Measurements from ENCODE around the gene MYO10. TPM values are rescaled to one million over a fixed set of nuclear protein-coding genes. Genes with fewer than 3 reads are reported as not detected.
"Not testable (repeated sequence)": the region's sequence is repeated elsewhere in the genome, so short reads cannot be mapped to it uniquely, and the experiment has no call there.

MYO10 gene
- total RNA-seq, 1 donor from 2014 or later: 1.0 TPM

GRCh38 chr5:16736158-16736995 lies 199.7 kb downstream of the MYO10 start:
- H3K27me3 Mint-ChIP-seq (ENCODE audit: low read depth): peaks cover 28% of the 10 kb centered on the region
- no peak for DNase-seq (ENCODE audit: low spot score)
- intact Hi-C loops (cut with micrococcal nuclease): no loop called here
- no peak overlapping the region for H3K4me3 Mint-ChIP-seq (ENCODE audit: low read depth)
- H3K9me3 Mint-ChIP-seq: no peaks in the 10 kb centered on the region
- no peaks in the 10 kb centered on the region for H3K36me3 Mint-ChIP-seq (ENCODE audit: low read depth)
- no peak overlapping the region for H3K27ac Mint-ChIP-seq
- no peaks in the 10 kb centered on the region for H3K4me1 Mint-ChIP-seq (ENCODE audit: low read depth)

GRCh38 chr5:16735101-16736060 lies 200.7 kb downstream of the MYO10 start:
- no peaks in the 10 kb centered on the region for H3K36me3 Mint-ChIP-seq (ENCODE audit: low read depth)
- intact Hi-C loops (cut with micrococcal nuclease): no loop called here
- no peaks in the 10 kb centered on the region for H3K9me3 Mint-ChIP-seq
- H3K27ac Mint-ChIP-seq: no peak overlapping the region
- no peaks in the 10 kb centered on the region for H3K4me1 Mint-ChIP-seq (ENCODE audit: low read depth)
- H3K27me3 Mint-ChIP-seq (ENCODE audit: low read depth): peaks cover 25% of the 10 kb centered on the region
- no peak overlapping the region for H3K4me3 Mint-ChIP-seq (ENCODE audit: low read depth)
- no peak for DNase-seq (ENCODE audit: low spot score)

- H3K27me3 Mint-ChIP-seq (ENCODE audit: low read depth): peaks cover 18% of the 10 kb centered on the region
- H3K9me3 Mint-ChIP-seq: no peaks in the 10 kb centered on the region
- intact Hi-C loops (cut with micrococcal nuclease): no loop called here
- no peak overlapping the region for H3K4me3 Mint-ChIP-seq (ENCODE audit: low read depth)
- H3K4me1 Mint-ChIP-seq (ENCODE audit: low read depth): no peaks in the 10 kb centered on the region
- H3K27ac Mint-ChIP-seq: no peak overlapping the region
- no peaks in the 10 kb centered on the region for H3K36me3 Mint-ChIP-seq (ENCODE audit: low read depth)
- no peak for DNase-seq (ENCODE audit: low spot score)
Observed at GRCh38 chr5:16733331-16734006, 202.6 kb downstream of the MYO10 start.

GRCh38 chr5:16732356-16732755 lies 203.7 kb downstream of the MYO10 start:
- peaks cover 11% of the 10 kb centered on the region for H3K27me3 Mint-ChIP-seq (ENCODE audit: low read depth)
- no peaks in the 10 kb centered on the region for H3K4me1 Mint-ChIP-seq (ENCODE audit: low read depth)
- H3K36me3 Mint-ChIP-seq (ENCODE audit: low read depth): no peaks in the 10 kb centered on the region
- no peaks in the 10 kb centered on the region for H3K9me3 Mint-ChIP-seq
- intact Hi-C loops (cut with micrococcal nuclease): no loop called here
- no peak overlapping the region for H3K27ac Mint-ChIP-seq
- no peak overlapping the region for H3K4me3 Mint-ChIP-seq (ENCODE audit: low read depth)
- DNase-seq (ENCODE audit: low spot score): no peak

GRCh38 chr5:16727755-16728325 lies 208.2 kb downstream of the MYO10 start:
- intact Hi-C loops (cut with micrococcal nuclease): no loop called here
- no peak overlapping the region for H3K27ac Mint-ChIP-seq
- no peak for DNase-seq (ENCODE audit: low spot score)
- H3K27me3 Mint-ChIP-seq (ENCODE audit: low read depth): peaks cover 10% of the 10 kb centered on the region
- H3K36me3 Mint-ChIP-seq (ENCODE audit: low read depth): no peaks in the 10 kb centered on the region
- H3K4me3 Mint-ChIP-seq (ENCODE audit: low read depth): no peak overlapping the region
- H3K4me1 Mint-ChIP-seq (ENCODE audit: low read depth): peaks cover 8% of the 10 kb centered on the region
- H3K9me3 Mint-ChIP-seq: no peaks in the 10 kb centered on the region

GRCh38 chr5:16726538-16726946 lies 209.5 kb downstream of the MYO10 start:
- H3K4me3 Mint-ChIP-seq (ENCODE audit: low read depth): no peak overlapping the region
- H3K27me3 Mint-ChIP-seq (ENCODE audit: low read depth): peaks cover 10% of the 10 kb centered on the region
- H3K36me3 Mint-ChIP-seq (ENCODE audit: low read depth): no peaks in the 10 kb centered on the region
- intact Hi-C loops (cut with micrococcal nuclease): no loop called here
- DNase-seq (ENCODE audit: low spot score): no peak
- H3K27ac Mint-ChIP-seq: no peak overlapping the region
- H3K4me1 Mint-ChIP-seq (ENCODE audit: low read depth): peaks cover 8% of the 10 kb centered on the region
- no peaks in the 10 kb centered on the region for H3K9me3 Mint-ChIP-seq

GRCh38 chr5:16725575-16725974 lies 210.5 kb downstream of the MYO10 start:
- Mint-ChIP-seq H3K9me3 (no peaks in the 10 kb centered on the region), H3K27me3 (ENCODE audit: low read depth) (peaks cover 8% of the 10 kb centered on the region), H3K4me3 (ENCODE audit: low read depth) (no peak overlapping the region), H3K27ac (no peak overlapping the region), H3K36me3 (ENCODE audit: low read depth) (no peaks in the 10 kb centered on the region), H3K4me1 (ENCODE audit: low read depth) (peaks cover 8% of the 10 kb centered on the region)
- no peak for DNase-seq (ENCODE audit: low spot score)
- intact Hi-C loops (cut with micrococcal nuclease): no loop called here

- intact Hi-C loops (cut with micrococcal nuclease): no loop called here
- no peaks in the 10 kb centered on the region for H3K9me3 Mint-ChIP-seq
- peaks cover 8% of the 10 kb centered on the region for H3K4me1 Mint-ChIP-seq (ENCODE audit: low read depth)
- H3K4me3 Mint-ChIP-seq (ENCODE audit: low read depth): no peak overlapping the region
- no peaks in the 10 kb centered on the region for H3K36me3 Mint-ChIP-seq (ENCODE audit: low read depth)
- H3K27me3 Mint-ChIP-seq (ENCODE audit: low read depth): peaks cover 10% of the 10 kb centered on the region
- H3K27ac Mint-ChIP-seq: no peak overlapping the region
- DNase-seq (ENCODE audit: low spot score): no peak
Observed at GRCh38 chr5:16723821-16724220, 212.3 kb downstream of the MYO10 start.

GRCh38 chr5:16722097-16722495 lies 214.0 kb downstream of the MYO10 start:
- Mint-ChIP-seq H3K27me3 (ENCODE audit: low read depth) (peaks cover 6% of the 10 kb centered on the region), H3K36me3 (ENCODE audit: low read depth) (no peaks in the 10 kb centered on the region), H3K4me1 (ENCODE audit: low read depth) (peaks cover 8% of the 10 kb centered on the region), H3K4me3 (ENCODE audit: low read depth) (no peak overlapping the region), H3K9me3 (no peaks in the 10 kb centered on the region), H3K27ac (no peak overlapping the region)
- DNase-seq (ENCODE audit: low spot score): no peak
- intact Hi-C loops (cut with micrococcal nuclease): no loop called here

GRCh38 chr5:16721151-16722096 lies 214.7 kb downstream of the MYO10 start:
- intact Hi-C loops (cut with micrococcal nuclease): no loop called here
- Mint-ChIP-seq H3K4me1 (ENCODE audit: low read depth) (peaks cover 4% of the 10 kb centered on the region), H3K36me3 (ENCODE audit: low read depth) (no peaks in the 10 kb centered on the region), H3K27ac (no peak overlapping the region), H3K9me3 (no peaks in the 10 kb centered on the region), H3K27me3 (ENCODE audit: low read depth) (peaks cover 6% of the 10 kb centered on the region), H3K4me3 (ENCODE audit: low read depth) (no peak overlapping the region)
- no peak for DNase-seq (ENCODE audit: low spot score)

- H3K4me1 Mint-ChIP-seq (ENCODE audit: low read depth); intact Hi-C loops (cut with micrococcal nuclease); H3K36me3 Mint-ChIP-seq (ENCODE audit: low read depth); H3K4me3 Mint-ChIP-seq (ENCODE audit: low read depth); H3K9me3 Mint-ChIP-seq; DNase-seq (ENCODE audit: low spot score); H3K27ac Mint-ChIP-seq: not testable (repeated sequence)
- peaks cover 12% of the 10 kb centered on the region for H3K27me3 Mint-ChIP-seq (ENCODE audit: low read depth)
Observed at GRCh38 chr5:16718036-16718435, 218.1 kb downstream of the MYO10 start.

Data from activated T-helper 2 cell treated with anti-CD3 and anti-CD28 coated beads, Interferon-gamma antibody, Interleukin-2, Interleukin-4, amounts not matched to agents 10 μg/mL and 5 μg/mL and 100 μg/mL, durations not matched to agents 14 hours and 24 hours and 36 hours (primary cell).